Epidermal melanocyte (primary cell): Measurements from ENCODE around the gene TTLL3.

Source experiments
- DNase-seq: peaks from one replicate; pipeline ENCODE4 v3.0.0; 2011; ENCODE audit warnings: low spot score; ENCODE audit not compliant: insufficient read length

TTLL3 gene

DNA sequence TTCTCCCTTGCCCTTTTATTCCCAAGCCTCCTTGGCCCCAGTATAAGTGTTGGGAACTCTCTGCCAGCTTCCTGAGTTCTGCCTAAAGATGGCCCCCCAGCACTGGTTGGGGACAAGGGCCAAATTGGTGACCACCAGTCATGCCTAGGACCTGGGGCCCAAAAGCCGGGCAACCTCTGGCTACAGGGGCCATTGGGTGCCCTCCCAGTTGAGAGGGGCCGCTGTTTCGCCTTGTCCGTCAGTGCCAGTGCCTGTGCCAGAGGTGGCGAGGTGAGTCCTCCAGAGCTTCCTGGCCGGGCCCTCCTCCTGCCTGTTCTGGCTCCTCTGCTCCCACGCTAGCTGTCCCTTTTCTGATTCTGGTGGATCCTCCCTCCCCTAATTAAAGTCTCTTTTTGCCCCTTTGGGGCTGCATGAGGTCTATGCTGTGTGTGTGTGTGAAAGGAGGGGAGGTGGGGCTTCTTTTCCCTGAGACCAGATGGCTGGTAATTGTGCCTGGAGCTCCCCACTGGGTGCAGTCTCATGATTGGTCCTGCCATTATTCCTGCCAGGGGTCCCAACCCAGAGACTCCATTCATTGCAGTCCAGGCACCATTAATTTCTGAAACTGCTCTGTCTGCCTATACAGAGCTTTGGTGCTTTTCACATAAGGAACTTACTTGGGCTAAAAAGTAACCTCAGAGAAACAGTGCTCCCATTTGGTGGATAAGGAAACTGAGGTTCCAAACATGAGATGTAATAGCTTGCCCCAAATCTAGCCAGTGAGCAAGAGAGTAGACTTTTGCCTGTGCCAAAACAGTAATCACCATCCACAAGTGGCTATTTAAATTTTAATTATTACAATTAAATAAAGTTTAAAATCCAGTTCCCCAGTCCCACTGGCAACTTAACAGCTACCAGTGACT is 3.1 kb upstream of the TTLL3 start:
- no peak for DNase-seq

DNA sequence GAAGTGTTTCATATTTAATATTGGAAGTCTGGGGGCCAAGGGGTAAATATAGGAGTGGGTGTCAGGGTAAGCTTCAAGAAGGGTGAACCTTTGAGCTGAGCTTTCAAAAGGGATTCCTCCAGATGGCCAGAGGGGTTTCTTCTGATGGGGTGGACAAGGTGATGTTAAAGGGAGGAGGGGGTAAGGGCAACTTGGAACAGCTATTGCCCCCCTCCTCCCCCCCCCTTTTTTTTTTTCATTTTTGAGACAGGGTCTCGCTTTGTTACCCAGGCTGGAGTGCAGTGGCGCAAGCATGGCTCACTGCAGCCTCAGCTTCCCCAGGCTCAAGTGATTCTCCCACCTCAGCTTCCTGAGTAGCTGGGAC is 2.1 kb upstream of the TTLL3 start:
- DNase-seq, result no peak

DNA sequence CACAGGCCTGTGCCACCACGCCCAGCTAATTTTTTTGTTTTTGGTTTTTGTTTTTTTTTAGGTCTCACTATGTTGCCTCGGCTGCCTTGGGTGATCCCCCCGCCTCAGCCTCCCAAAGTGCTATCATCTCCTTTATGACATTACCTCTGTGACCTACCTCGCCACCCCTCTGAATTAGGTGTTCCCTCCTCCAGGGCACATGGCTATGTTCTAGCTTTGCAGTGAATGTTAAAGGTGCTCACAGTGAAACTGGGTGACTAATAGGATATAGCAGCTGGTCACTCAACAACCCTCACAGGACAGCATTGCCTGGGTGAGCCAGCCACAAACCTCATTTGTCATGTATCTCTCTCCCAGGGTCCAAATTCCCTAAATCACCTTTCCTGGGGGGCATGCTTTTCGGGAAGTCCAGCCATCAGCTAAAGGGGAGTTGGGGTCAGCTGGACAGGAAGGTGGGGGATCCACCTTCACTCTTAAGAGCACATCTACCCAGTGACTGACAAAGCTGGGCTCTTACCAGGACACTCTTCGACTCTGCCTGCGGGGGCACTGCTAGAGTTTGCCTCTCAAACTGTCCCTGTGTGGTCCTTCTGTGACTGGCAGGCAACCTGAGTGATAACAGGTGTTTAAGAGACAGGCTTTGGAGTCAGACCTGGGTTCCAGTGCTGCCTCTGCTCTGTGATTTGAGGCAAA is 1.6 kb upstream of the TTLL3 start:
- no peak for DNase-seq

DNA sequence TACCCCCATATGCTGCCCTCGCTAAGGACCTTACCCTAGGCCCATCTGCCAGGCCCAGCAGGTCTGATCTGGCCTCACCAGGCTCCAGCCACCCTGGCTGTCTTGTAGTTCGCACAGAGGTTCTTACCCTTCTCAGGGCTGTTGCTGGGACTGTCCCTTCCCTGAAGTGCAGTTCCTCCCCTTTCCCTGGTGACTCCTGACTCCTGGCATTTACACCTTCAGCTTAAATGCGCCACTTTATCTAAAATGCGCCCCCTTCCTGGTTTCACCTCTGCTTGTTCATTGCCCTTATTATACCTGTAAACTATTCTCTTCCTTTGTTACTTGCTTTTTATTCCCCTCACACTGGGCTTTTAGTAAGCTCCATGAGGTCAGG is 835 bp upstream of the TTLL3 start:
- DNase-seq, result no peak

DNA sequence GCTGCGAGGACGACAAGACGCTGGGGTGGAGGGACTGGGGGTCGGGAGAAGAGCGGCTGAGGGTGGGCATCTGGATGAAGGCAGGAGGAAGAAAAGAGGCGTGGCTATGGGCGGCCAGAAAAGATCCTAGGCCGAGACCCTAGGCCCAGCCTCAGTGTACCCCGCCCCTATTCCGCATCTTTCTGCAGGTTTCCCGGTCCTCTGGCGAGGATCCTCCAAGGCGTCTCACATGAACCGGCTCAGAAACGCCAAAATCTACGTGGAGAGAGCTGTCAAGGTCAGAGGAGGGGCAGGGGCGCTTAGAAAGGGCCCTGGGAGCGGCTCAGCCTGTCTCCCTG is 340 bp downstream of the TTLL3 start:
- DNase-seq, result no peak

DNA sequence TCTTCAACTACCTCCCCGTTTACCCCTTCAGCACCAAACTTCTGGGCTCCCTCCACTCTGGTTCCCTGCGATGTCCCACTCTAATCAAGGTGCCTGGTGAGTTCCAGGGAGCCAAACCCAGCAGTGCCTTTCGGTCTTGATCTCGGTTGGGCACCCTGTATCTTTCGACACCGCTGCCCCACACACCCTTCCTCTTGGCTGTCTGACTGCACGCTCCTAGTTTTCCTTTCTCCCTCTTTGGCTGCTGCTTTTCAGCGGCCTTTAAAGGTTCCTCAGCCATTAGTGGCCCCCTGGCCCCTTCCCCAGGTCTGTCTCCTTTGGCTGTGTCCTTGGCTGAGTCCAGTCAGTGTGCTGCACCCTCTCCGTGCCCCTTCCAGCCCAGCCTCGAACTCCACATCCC is 784 bp downstream of the TTLL3 start:
- DNase-seq, result no peak

DNA sequence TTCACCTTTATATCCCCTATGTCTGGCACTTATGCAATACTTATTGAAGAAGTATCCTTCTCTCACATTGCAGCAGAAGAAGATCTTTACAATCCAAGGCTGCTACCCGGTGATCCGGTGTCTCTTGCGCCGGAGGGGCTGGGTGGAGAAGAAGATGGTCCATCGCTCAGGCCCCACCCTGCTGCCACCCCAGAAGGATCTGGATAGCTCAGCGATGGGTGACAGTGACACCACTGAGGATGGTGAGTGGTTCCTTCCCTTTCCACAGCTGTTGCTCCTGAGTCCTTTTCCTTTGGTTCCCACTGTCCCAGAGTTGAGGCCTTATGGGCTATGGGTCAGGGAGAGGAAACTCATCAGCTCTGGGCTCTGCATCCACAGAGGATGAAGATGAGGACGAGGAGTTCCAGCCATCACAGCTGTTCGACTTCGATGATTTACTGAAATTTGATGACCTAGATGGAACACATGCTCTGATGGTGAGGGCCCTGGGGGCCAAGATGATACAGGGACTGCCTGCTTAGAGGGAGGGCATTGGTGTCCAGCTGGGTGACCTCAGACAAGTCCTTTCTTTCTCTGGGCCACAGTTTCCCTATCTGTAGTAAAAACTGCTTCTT is 2.9 kb downstream of the TTLL3 start:
- no peak for DNase-seq

DNA sequence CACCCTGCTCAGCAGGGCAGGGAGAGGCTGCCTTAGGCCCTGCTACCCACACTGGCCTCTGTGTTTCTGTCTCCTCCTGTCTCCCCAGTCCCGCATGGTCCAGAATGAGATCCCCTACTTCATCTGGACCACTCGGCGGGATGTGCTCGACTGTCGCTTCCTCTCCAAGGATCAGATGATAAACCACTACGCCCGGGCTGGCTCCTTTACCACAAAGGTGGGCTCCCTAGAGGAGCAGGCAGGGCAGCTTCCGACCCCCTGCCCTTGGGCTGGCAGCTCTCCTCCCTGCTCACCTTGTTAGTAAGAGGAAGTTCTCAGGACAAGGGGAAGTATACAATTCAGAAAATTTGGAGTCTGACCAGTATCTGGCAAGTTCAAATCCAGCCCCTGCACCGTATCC is 5.9 kb downstream of the TTLL3 start:
- DNase-seq, result no peak

DNA sequence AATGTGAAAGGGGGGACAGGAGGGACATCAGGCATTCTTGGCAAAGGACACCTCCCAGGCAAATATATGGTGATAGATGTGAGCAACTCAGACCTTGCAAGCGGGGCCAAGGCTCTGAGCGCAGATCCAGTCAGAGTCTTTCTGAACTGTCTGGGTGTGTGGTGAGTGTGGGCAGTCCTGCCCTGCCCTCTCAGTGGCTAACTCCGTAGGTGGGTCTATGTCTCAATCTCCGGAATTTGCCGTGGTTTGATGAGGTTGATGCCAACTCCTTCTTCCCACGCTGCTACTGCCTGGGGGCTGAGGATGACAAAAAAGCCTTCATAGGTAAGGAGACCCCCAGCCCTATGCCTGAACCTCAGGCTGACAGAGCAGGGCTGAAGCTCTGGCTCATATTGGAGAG is 7.4 kb downstream of the TTLL3 start:
- no peak for DNase-seq

DNA sequence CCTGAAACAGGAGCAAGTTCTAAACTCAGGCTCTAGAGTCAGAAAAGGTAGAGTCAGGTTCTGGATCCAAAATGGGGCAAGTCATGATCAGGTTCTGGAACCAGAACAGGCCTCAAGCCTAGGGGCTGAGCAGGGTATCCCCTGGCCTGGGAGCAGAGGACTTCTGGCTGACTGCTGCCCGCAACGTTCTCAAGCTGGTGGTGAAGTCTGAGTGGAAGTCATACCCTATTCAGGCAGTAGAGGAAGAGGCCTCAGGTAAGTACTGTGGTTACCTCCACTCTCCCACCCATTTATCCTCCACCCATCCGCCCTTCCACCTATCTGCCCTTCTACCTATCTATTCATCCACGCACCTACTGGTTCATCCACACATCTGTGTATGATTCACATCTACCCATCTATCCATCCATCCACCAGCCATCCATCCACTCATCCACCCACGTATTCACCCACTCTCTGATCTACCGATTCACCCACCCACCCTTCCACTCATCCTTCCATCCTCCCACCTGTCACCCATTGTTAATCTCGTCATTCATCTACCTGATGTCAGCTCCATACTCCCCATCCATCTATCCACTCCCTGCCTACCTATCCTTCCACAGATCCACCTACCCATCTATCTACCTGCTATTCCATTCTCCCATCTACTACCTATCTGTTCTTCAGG is 8.7 kb downstream of the TTLL3 start:
- no peak for DNase-seq

DNA sequence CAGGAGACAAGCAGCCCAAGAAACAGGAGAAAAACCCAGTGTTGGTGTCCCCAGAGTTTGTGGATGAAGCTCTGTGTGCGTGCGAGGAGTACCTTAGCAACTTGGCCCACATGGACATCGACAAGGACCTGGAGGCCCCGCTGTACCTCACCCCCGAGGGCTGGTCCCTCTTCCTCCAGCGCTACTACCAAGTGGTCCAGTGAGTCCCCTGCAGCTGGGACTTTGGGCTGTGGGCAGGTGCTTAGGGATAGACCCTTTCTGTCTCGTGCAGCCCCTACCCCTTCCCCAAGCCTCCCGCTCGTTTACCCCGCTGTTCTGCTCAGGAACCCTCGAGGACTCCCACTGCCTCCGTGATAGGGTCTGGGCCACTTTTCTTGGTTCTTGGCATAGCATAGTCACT is 10.5 kb downstream of the TTLL3 start:
- no peak for DNase-seq

DNA sequence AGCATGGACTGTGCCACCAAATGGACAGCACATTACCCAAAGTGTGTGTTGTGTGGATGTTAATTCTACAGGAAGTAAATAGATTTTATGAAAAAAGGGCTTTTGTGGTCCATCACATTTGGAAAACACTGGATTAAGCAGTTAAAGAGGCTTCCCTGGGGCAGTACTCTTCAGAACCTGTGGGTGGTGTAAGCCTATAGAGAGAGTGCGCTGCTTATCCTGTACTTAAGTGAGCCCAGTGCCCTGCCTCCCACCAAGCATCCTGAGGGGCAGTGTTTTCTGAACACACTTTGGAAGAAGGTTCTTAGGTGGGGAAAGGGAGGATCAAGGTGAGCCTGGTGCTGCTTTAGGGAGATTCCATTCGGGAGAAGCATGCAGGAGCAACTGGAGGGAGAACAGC is 10.9 kb downstream of the TTLL3 start:
- no peak for DNase-seq

DNA sequence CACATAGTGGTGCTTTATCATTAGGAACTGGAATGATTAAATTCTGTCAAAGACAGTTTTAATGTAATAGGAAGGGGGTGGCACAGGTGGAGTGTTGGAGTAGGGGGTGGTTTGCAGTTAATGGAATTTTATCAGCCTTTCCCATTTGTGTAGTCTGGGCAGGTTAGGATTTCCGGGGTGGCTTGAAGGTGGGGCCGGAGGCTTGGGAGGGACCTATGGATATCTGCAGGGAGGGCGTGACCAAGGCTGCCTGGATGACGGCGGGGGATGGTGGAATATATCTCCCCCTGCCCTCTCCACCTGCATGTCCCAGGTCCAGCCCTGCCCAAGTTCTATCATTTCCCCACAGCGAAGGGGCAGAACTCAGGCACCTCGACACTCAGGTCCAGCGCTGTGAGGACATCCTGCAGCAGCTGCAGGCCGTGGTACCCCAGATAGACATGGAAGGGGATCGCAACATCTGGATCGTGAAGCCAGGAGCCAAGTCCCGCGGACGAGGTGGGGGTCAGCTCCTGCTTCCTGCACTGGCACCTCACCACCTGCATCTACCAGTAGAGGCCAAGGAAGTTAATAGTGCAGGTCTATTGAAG is 15.5 kb downstream of the TTLL3 start:
- no peak for DNase-seq

DNA sequence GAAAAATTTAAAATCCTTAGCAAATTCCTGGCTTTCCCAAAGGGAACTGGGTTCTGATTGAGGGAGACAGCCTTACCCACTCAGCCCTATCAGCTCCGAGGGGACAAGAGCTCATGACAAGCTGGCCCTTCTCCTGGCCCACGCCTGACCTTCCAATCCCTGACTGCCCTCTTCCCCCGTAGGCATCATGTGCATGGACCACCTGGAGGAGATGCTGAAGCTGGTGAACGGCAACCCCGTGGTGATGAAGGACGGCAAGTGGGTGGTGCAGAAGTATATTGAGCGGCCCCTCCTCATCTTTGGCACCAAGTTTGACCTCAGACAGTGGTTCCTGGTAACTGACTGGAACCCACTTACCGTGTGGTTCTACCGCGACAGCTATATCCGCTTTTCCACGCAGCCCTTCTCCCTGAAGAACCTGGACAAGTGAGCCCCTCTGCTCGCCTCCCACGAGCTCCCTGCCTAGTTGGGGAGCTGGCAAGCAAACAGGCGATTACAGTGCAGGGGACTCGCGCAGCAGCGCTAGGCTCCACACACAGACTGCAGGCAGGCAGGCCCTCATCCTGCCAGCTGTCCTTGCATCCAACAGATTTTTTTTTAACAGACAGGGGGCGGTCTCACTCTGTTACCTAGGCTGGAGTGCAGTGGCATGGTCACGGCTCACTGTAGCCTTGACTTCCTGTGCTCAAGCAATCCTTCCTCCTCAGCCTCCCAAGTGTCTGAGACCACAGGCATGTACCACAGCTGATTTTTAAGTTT is 16.9 kb downstream of the TTLL3 start:
- DNase-seq, result no peak

DNA sequence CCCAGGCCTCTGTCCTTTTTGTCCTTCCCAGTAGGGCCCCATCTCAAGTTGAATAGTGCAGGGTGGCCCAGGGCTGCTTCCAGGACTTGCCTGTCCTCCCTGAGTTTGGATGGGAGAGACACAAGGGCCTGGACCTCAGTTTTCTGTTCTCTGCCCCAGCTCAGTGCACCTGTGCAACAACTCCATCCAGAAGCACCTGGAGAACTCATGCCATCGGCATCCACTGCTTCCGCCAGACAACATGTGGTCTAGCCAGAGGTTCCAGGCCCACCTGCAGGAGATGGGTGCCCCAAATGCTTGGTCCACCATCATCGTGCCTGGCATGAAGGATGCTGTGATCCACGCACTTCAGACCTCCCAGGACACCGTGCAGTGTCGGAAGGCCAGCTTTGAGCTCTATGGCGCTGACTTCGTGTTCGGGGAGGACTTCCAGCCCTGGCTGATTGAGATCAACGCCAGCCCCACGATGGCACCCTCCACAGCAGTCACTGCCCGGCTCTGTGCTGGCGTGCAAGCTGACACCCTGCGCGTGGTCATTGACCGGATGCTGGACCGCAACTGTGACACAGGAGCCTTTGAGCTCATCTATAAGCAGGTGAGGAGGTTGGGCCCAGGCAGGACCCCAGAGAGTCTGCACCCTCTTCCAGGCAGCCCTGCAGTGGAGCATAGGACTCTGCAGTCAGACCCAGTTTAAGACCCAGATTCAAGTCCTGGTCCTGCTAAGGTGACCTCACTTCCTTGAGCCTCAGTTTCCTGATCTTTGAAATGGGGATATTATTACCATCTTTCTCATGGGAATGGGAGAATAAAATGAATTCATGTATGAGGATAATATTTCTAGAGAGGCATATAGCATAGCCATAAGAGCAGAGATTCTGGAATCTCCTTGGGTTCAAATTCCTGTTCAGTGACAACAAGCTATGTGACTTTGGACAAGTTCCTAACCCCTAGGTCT is 19.0 kb downstream of the TTLL3 start:
- no peak for DNase-seq

DNA sequence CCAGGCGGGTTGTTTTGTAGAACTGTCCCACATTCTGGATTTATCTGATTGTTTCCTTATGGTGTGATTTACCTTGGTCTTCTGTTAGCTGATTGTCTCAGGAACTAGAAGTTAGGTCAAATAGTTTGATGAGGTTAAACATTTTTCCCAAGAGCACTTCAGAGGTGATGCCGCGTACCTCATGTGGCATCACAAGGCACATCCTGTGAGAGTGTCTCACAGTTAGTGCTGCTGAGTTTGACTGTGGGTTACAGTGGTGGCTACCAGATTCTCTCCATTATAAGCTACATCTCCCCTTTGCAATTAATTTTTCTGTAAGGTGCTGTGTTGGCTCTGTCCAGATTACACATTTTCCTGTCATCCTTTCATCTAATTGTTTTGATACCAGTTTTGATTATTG is 21.2 kb downstream of the TTLL3 start:
- no peak for DNase-seq

DNA sequence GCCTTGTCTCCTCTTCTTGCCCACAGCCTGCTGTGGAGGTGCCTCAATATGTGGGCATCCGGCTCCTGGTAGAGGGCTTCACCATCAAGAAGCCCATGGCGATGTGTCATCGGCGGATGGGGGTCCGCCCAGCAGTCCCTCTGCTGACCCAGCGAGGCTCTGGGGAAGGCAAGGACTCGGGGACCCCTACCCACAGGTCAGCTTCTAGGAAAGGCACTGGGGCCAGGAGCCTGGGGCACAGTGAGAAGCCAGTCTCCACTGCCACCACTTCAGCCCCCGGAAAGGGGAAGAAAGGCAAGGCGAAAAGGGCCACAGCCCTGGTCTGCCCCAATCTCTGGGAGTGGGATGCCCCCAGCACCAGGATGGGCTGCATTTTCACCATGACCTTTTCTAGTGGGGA is 23.0 kb downstream of the TTLL3 start:
- no peak for DNase-seq

DNA sequence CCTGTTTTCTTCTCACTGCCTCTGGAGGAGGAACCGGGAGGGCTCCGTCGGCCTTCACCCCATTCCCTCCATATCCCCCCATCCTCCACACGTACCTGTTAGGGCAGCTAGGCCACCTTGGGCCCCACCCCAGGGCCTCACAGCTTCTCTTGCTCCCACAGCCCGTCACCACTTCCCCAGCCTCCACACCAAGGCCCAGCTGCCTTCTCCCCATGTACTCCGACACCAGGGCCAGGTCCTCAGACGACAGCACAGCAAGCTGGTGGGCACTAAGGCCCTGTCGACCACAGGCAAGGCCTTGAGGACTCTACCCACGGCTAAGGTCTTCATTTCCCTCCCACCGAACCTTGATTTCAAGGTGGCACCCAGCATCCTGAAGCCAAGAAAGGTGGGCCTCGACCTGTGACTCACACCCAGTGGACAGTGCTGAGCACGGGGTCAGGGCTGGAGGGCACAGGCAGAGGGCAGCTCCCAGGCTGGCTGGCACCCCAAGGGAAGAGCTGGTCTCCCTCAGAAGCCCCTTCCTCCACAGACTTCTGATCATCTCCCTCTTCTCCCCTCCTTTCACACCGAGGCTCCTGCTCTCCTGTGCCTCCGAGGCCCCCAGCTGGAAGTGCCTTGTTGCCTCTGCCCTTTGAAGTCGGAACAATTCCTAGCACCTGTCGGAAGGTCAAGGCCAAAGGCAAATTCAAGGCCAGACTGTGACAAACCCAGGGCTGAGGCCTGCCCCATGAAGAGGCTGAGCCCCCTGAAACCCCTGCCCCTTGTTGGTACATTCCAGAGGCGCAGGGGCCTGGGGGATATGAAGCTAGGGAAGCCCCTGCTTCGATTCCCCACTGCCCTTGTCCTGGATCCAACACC is 24.7 kb downstream of the TTLL3 start:
- DNase-seq, result no peak
